A673 (cell line): ENCODE measurements around the gene ZSWIM9.

Experiments used
- CTCF ChIP-seq: fragments of 300-800, 200-600 bp; sonication (generic); conservative IDR thresholded peaks from 2 replicates; pipeline ENCODE4 v1.5.1; 2017; ENCODE audit warnings: low read depth, mild to moderate bottlenecking, antibody characterized with exemption, low read length, moderate library complexity, mixed read lengths
- EZH2 ChIP-seq: fragments of 200-600 bp; sonication (generic); IDR thresholded peaks from 2 replicates; pipeline ENCODE4 v1.6.1; 2017; ENCODE audit warnings: borderline replicate concordance, low read depth, mild to moderate bottlenecking, mixed read lengths, antibody characterized with exemption, low read length; ENCODE audit not compliant: poor library complexity, severe bottlenecking

- TF ChIP-seq CTCF (no peak), EZH2 (no peak)
Measured at GRCh38 chr19:48196321-48196763, 25.9 kb downstream of the ZSWIM9 start.
